PC-9 (cell line): ENCODE data around the gene DSCAM.

ENCODE experiments used
- EZH2 ChIP-seq: fragments of 200-600 bp; sonication (generic); IDR thresholded peaks from 2 replicates; pipeline ENCODE4 v1.8.0; 2017; ENCODE audit warnings: antibody characterized with exemption, low read depth
- TF ChIP-seq, protein P1 (sequence below): fragments of 200-600 bp; sonication (generic); conservative IDR thresholded peaks from 2 replicates; pipeline ENCODE4 v1.6.1; 2017; ENCODE audit warnings: mixed run types, antibody characterized with exemption, mild to moderate bottlenecking, moderate library complexity

DNA sequence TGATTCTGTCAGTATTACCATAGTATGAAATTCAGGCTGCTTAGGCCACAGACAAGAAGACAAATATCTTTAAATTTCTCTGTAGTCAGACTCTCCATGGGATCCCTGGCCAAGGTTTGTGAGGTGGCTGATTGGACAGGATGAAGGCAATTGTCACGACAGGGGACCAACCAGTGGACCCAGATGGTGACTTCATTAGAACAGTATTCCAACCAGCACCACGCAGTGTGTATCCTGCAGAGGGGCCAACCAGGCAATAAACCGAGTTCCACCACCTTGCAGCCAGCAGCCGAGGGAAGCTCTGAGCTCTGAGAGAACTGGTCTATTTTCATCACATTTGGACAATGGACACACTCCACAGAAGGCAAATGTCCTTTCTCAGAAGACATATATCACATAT lies 16.1 kb downstream of the DSCAM start:
- TF ChIP-seq, protein P1, sequence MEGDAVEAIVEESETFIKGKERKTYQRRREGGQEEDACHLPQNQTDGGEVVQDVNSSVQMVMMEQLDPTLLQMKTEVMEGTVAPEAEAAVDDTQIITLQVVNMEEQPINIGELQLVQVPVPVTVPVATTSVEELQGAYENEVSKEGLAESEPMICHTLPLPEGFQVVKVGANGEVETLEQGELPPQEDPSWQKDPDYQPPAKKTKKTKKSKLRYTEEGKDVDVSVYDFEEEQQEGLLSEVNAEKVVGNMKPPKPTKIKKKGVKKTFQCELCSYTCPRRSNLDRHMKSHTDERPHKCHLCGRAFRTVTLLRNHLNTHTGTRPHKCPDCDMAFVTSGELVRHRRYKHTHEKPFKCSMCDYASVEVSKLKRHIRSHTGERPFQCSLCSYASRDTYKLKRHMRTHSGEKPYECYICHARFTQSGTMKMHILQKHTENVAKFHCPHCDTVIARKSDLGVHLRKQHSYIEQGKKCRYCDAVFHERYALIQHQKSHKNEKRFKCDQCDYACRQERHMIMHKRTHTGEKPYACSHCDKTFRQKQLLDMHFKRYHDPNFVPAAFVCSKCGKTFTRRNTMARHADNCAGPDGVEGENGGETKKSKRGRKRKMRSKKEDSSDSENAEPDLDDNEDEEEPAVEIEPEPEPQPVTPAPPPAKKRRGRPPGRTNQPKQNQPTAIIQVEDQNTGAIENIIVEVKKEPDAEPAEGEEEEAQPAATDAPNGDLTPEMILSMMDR: no peak
- no peak for TF ChIP-seq EZH2
